Measurements from ENCODE around the gene SUCO.

- TF ChIP-seq CTCF (conservative IDR thresholded peaks at IDR 0.05; ENCODE audit: low read depth in 2 of 2) = no peak
- no peak for TF ChIP-seq EZH2 (IDR thresholded peaks at IDR 0.05; ENCODE audit: low read depth, unreplicated experiment)
- no peak for TF ChIP-seq POLR2AphosphoS5 (IDR thresholded peaks at IDR 0.05; ENCODE audit: low read depth)
- TF ChIP-seq REST (IDR thresholded peaks at IDR 0.05; ENCODE audit: unreplicated experiment) = no peak
- TF ChIP-seq EZH2phosphoT487 (IDR thresholded peaks at IDR 0.05; ENCODE audit: unreplicated experiment) = no peak
- no peak for TF ChIP-seq CREB1 (CRISPR knock-in tag; IDR thresholded peaks at IDR 0.05; ENCODE audit: low read depth)
- TF ChIP-seq JUNB (IDR thresholded peaks at IDR 0.05; ENCODE audit: unreplicated experiment) = no peak
- TF ChIP-seq STAT1 (IDR thresholded peaks at IDR 0.05; ENCODE audit: unreplicated experiment) = no peak
- no peak for TF ChIP-seq ZNF114 (CRISPR knock-in tag; IDR thresholded peaks at IDR 0.05)
- no peak for TF ChIP-seq ZNF331 (CRISPR knock-in tag; IDR thresholded peaks at IDR 0.05; ENCODE audit: low read depth)
- TF ChIP-seq ETS1 (IDR thresholded peaks at IDR 0.05) = no peak
- TF ChIP-seq ZNF462 (CRISPR knock-in tag; IDR thresholded peaks at IDR 0.05) = no peak
- no peak for TF ChIP-seq NANOG (IDR thresholded peaks at IDR 0.05; ENCODE audit: borderline replicate concordance)
These were observed 48.7 kb upstream of the SUCO start for GRCh38 chr1:172484252-172484651.
